GM23338 (cell line): ENCODE data around the gene PRKCH. TPM values are rescaled to one million over a fixed set of nuclear protein-coding genes. Genes with fewer than 3 reads are reported as not detected.

Experiments used
- ATAC-seq: fragments of 200-7000 bp; cut with Tn5 transposase; 3 replicates; pipeline ENCODE4 v1.9.1; 2020
- DNase-seq: peaks from one replicate; pipeline ENCODE4 v3.0.0-alpha.2; 2015; ENCODE audit warnings: low spot score
- H2AFZ ChIP-seq: fragments of 200-600 bp; sonication (generic); 2 replicates; pipeline ENCODE4 v1.8.0; 2016; ENCODE audit warnings: antibody characterized with exemption, mild to moderate bottlenecking, moderate library complexity
- H3F3A ChIP-seq: fragments of 200-600 bp; sonication (generic); replicated peaks from 2 replicates; pipeline ENCODE4 v1.8.0; 2017; ENCODE audit warnings: antibody characterized with exemption, mixed run types, low read depth
- H3K27ac ChIP-seq: fragments of 200-600 bp; sonication (generic); 2 replicates; pipeline ENCODE4 v1.6.1; 2016; ENCODE audit warnings: low read depth
- H3K27me3 ChIP-seq: fragments of 200-600 bp; sonication (generic); 2 replicates; pipeline ENCODE4 v1.8.0; 2016; ENCODE audit warnings: mild to moderate bottlenecking, mixed run types, moderate library complexity; ENCODE audit not compliant: insufficient read depth
- H3K36me3 ChIP-seq: fragments of 200-600 bp; sonication (generic); 2 replicates; pipeline ENCODE4 v1.8.0; 2016; ENCODE audit warnings: mild to moderate bottlenecking; ENCODE audit not compliant: insufficient read depth
- H3K4me1 ChIP-seq: fragments of 200-600 bp; sonication (generic); 2 replicates; pipeline ENCODE4 v1.8.0; 2016; ENCODE audit warnings: mild to moderate bottlenecking, moderate library complexity; ENCODE audit not compliant: insufficient read depth
- H3K4me2 ChIP-seq: fragments of 200-600 bp; sonication (generic); 2 replicates; pipeline ENCODE4 v1.7.1; 2017; ENCODE audit warnings: mixed run types
- H3K4me3 ChIP-seq: fragments of 200-600 bp; sonication (generic); 2 replicates; pipeline ENCODE4 v1.6.1; 2016; ENCODE audit warnings: mixed run types
- H3K79me2 ChIP-seq: fragments of 200-600 bp; sonication (generic); replicated peaks from 2 replicates; pipeline ENCODE4 v1.8.0; 2017; ENCODE audit warnings: mild to moderate bottlenecking; ENCODE audit not compliant: insufficient read depth
- H3K9me2 ChIP-seq: fragments of 200-600 bp; sonication (generic); 2 replicates; pipeline ENCODE4 v1.8.0; 2017; ENCODE audit not compliant: insufficient read depth
- H4K20me1 ChIP-seq: fragments of 200-600 bp; sonication (generic); replicated peaks from 2 replicates; pipeline ENCODE4 v1.8.0; 2017; ENCODE audit warnings: mild to moderate bottlenecking; ENCODE audit not compliant: insufficient read depth
- H3K27ac Mint-ChIP-seq: 2 replicates; pipeline ENCODE4 v1.8.0; 2020; ENCODE audit warnings: inconsistent platforms, mild to moderate bottlenecking, moderate library complexity, mixed read lengths
- H3K27me3 Mint-ChIP-seq: 3 replicates; pipeline ENCODE4 v1.8.0; 2022; ENCODE audit warnings: low read depth, mild to moderate bottlenecking, moderate library complexity, mixed read lengths, inconsistent platforms; ENCODE audit not compliant: insufficient read depth, poor library complexity
- H3K36me3 Mint-ChIP-seq: 3 replicates; pipeline ENCODE4 v1.8.0; 2021; ENCODE audit warnings: low read depth, mild to moderate bottlenecking, inconsistent platforms, moderate library complexity, mixed read lengths
- H3K4me1 Mint-ChIP-seq: 3 replicates; pipeline ENCODE4 v1.8.0; 2020; ENCODE audit warnings: mild to moderate bottlenecking, inconsistent platforms, mixed read lengths
- H3K4me3 Mint-ChIP-seq: 3 replicates; pipeline ENCODE4 v1.8.0; 2021; ENCODE audit warnings: moderate library complexity, mild to moderate bottlenecking, inconsistent platforms, mixed read lengths
- H3K9me3 Mint-ChIP-seq: 3 replicates; pipeline ENCODE4 v1.8.0; 2020; ENCODE audit warnings: moderate library complexity, mild to moderate bottlenecking, inconsistent platforms, mixed read lengths
- CREB1 ChIP-seq: fragments of 250-450 bp; sonication (Bioruptor Pico); IDR thresholded peaks from 2 replicates; pipeline ENCODE4 v1.5.0; 2020; ENCODE audit warnings: low read depth, mild to moderate bottlenecking, moderate library complexity
- EZH2 ChIP-seq: fragments of 200-600 bp; sonication (generic); IDR thresholded peaks from one replicate; pipeline ENCODE4 v1.8.0; 2017; ENCODE audit warnings: antibody characterized with exemption, mild to moderate bottlenecking, low read depth; ENCODE audit not compliant: unreplicated experiment
- EZH2phosphoT487 ChIP-seq: fragments of 200-600 bp; sonication (generic); IDR thresholded peaks from one replicate; pipeline ENCODE4 v1.8.1; 2018; ENCODE audit warnings: antibody characterized with exemption; ENCODE audit not compliant: unreplicated experiment
- JUNB ChIP-seq: IDR thresholded peaks from one replicate; pipeline ENCODE4 v1.6.1; 2016; ENCODE audit warnings: antibody characterized with exemption; ENCODE audit not compliant: unreplicated experiment
- ZNF114 ChIP-seq: fragments of 250-450 bp; sonication (Bioruptor Pico); IDR thresholded peaks from 2 replicates; pipeline ENCODE4 v1.5.0; 2020; ENCODE audit warnings: mild to moderate bottlenecking, moderate library complexity
- ZNF331 ChIP-seq: fragments of 250-450 bp; sonication (Bioruptor Pico); IDR thresholded peaks from 2 replicates; pipeline ENCODE4 v1.5.0; 2020; ENCODE audit warnings: low read depth, mild to moderate bottlenecking, moderate library complexity
- polyA plus RNA-seq: library from polyadenylated mRNA; unstranded; fragments of >200 nt; fragmentation: Nextera tagmentation; extraction: Ambion mirVana; gene quantifications from 2 replicates; pipeline ENCODE4 v1.2.1, GENCODE V29; 2016
- total RNA-seq: library from RNA; depleted of rRNA; stranded (reverse); fragments of >200 nt; shearing (Covaris generic); gene quantifications from 2 replicates; pipeline ENCODE4 v1.2.3, GENCODE V29; 2014
- TF ChIP-seq, protein P1 (sequence below): IDR thresholded peaks from one replicate; pipeline ENCODE4 v1.6.1; 2018; ENCODE audit warnings: antibody characterized with exemption; ENCODE audit not compliant: unreplicated experiment
- TF ChIP-seq, protein P2 (sequence below): IDR thresholded peaks from 2 replicates; pipeline ENCODE4 v1.6.1; 2016; ENCODE audit warnings: antibody characterized with exemption

The PRKCH gene
- total and polyA plus RNA-seq, 2 experiments from 2014 or later, result 5.4 to 10.1 TPM

DNA sequence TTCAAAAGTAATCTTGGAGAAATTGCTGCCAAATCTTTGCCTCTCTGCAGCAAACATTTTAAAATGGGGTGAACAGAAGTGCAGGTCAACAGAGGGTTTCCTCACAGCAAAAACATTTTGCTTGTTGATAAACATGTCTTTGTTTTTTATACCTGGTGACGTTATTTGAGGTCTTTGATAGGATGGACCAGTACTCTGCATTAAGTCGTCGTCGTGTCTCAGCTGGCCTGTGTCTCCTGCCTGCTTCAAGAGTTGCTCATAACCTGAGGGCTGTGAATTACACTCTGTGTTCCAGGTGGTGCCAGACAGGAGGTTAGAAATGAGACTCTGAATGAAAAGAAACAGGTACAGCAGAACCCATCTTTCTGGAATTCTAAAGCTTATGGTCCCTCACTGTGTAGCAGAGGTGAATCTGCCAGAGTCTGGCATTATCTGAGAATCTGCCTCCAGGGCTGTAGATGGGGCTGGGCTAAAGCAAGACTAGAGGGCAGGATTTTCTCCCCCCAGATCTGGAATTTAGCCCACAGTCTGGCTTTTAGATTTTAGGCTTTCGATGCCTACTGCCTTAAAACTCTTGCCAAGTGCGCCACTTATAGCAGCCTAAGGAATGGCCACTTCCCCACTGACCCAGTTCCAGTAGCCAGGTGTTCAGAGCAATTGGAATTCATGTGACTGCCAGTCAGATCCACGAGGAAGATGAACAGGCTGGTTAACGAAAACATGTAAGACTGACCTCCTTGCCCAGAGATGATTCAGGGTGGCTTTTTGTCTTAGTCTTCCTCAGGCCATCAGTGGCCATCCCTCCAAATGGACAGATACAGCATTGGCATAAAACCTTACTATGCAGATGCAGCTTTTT is 161.2 kb downstream of the PRKCH start:
- no peak for ATAC-seq
- no peaks in the 10 kb centered on the region for H3K27me3 ChIP-seq
- no peak overlapping the region for H3K4me2 ChIP-seq
- no peaks in the 10 kb centered on the region for H3K79me2 ChIP-seq
- no peak overlapping the region for H2AFZ ChIP-seq
- Mint-ChIP-seq H3K27me3 (no peaks in the 10 kb centered on the region), H3K27ac (no peak overlapping the region), H3K4me1 (peaks cover 16% of the 10 kb centered on the region), H3K9me3 (no peaks in the 10 kb centered on the region), H3K4me3 (no peak overlapping the region), H3K36me3 (no peaks in the 10 kb centered on the region)
- no peaks in the 10 kb centered on the region for H3F3A ChIP-seq
- no peaks in the 10 kb centered on the region for H3K36me3 ChIP-seq
- no peak overlapping the region for H3K27ac ChIP-seq
- H3K9me2 ChIP-seq, result no peaks in the 10 kb centered on the region
- no peak for TF ChIP-seq ZNF331 (CRISPR knock-in tag)
- TF ChIP-seq EZH2, result no peak
- TF ChIP-seq JUNB, result no peak
- TF ChIP-seq CREB1 (CRISPR knock-in tag), result no peak
- TF ChIP-seq EZH2phosphoT487, result no peak
- TF ChIP-seq, protein P1, sequence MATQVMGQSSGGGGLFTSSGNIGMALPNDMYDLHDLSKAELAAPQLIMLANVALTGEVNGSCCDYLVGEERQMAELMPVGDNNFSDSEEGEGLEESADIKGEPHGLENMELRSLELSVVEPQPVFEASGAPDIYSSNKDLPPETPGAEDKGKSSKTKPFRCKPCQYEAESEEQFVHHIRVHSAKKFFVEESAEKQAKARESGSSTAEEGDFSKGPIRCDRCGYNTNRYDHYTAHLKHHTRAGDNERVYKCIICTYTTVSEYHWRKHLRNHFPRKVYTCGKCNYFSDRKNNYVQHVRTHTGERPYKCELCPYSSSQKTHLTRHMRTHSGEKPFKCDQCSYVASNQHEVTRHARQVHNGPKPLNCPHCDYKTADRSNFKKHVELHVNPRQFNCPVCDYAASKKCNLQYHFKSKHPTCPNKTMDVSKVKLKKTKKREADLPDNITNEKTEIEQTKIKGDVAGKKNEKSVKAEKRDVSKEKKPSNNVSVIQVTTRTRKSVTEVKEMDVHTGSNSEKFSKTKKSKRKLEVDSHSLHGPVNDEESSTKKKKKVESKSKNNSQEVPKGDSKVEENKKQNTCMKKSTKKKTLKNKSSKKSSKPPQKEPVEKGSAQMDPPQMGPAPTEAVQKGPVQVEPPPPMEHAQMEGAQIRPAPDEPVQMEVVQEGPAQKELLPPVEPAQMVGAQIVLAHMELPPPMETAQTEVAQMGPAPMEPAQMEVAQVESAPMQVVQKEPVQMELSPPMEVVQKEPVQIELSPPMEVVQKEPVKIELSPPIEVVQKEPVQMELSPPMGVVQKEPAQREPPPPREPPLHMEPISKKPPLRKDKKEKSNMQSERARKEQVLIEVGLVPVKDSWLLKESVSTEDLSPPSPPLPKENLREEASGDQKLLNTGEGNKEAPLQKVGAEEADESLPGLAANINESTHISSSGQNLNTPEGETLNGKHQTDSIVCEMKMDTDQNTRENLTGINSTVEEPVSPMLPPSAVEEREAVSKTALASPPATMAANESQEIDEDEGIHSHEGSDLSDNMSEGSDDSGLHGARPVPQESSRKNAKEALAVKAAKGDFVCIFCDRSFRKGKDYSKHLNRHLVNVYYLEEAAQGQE, result no peak
- DNase-seq, result no peak
- H3K4me1 ChIP-seq, result no peaks in the 10 kb centered on the region
- no peak overlapping the region for H3K4me3 ChIP-seq
- no peaks in the 10 kb centered on the region for H4K20me1 ChIP-seq

DNA sequence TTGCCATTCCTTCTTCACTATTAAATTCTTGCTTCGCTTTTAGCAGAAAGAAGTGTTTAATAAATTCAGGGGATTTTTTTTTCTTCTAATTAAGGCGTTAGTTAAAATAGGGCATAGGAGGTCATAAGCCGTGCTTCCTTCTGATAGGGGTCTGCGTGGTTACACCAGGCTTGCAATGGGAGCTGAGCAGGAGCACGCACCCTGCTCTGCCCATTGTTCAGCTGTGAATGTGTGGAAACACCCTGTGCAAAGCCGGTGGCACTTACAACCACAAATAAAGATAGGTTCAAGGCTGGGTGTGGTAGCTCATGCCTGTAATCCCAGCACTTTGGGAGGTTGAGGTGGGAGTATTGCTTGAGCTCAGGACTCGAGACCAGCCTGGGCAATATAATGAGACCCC is 162.1 kb downstream of the PRKCH start:
- no peak for DNase-seq
- Histone ChIP-seq H3K4me2 (no peak overlapping the region), H3K36me3 (no peaks in the 10 kb centered on the region), H4K20me1 (no peaks in the 10 kb centered on the region), H3F3A (no peaks in the 10 kb centered on the region), H3K27me3 (no peaks in the 10 kb centered on the region), H2AFZ (no peak overlapping the region), H3K4me1 (no peaks in the 10 kb centered on the region), H3K27ac (no peak overlapping the region), H3K4me3 (no peak overlapping the region), H3K79me2 (no peaks in the 10 kb centered on the region), H3K9me2 (no peaks in the 10 kb centered on the region)
- H3K4me1 Mint-ChIP-seq, result peaks cover 16% of the 10 kb centered on the region
- H3K27ac Mint-ChIP-seq, result no peak overlapping the region
- no peak for ATAC-seq
- TF ChIP-seq ZNF114 (CRISPR knock-in tag) (no peak), JUNB (no peak)
- TF ChIP-seq, protein P2, sequence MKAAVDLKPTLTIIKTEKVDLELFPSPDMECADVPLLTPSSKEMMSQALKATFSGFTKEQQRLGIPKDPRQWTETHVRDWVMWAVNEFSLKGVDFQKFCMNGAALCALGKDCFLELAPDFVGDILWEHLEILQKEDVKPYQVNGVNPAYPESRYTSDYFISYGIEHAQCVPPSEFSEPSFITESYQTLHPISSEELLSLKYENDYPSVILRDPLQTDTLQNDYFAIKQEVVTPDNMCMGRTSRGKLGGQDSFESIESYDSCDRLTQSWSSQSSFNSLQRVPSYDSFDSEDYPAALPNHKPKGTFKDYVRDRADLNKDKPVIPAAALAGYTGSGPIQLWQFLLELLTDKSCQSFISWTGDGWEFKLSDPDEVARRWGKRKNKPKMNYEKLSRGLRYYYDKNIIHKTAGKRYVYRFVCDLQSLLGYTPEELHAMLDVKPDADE, result no peak
- no peaks in the 10 kb centered on the region for H3K27me3 Mint-ChIP-seq
- no peak overlapping the region for H3K4me3 Mint-ChIP-seq
- H3K36me3 Mint-ChIP-seq, result no peaks in the 10 kb centered on the region
- H3K9me3 Mint-ChIP-seq, result no peaks in the 10 kb centered on the region
